Measurements from ENCODE around the gene MAB21L4.

DNA sequence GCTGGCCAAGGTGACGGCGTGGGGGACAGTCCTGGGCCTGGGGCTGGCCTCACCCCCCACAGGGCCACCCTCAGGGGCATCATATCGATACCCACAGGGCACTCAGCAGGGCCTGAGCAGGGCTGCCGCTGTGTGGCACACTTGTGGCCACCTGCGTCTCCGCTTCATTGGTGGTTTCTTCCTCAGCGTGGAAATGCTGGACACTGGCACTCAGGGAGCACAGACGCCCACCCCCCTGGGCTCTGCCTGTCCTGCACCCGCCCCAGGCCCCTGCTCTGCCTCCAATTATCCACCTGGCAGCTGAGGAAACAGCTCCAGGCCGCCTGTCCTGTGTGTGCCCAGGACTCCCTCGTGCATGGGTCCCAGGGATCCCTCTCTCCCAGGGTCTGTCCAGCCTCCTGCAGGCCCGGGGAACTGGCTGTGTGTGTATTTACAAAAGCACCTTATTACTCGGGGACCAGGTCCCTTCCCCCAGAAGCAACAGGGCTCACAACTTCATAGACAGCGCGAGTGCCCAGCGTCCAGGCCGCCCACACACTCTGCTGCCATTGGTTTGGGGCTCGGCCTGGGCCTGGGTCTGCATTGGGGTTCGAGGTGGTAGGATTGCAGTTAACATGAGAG lies 23.3 kb upstream of the MAB21L4 start:
- TF ChIP-seq CTCF (IDR thresholded peaks at IDR 0.05), result no peak
- TF ChIP-seq RAD21 (conservative IDR thresholded peaks at IDR 0.05 in 1 of 2, IDR thresholded peaks at IDR 0.05 in 1 of 2), result no peak
- no peak for TF ChIP-seq EP300 (IDR thresholded peaks at IDR 0.05)
- TF ChIP-seq PHF8 (IDR thresholded peaks at IDR 0.05; ENCODE audit: borderline replicate concordance, low read depth), result no peak

All from A549 (cell line).